Measurements from ENCODE around the gene GIMAP2.

- TF ChIP-seq EZH2phosphoT487 (IDR thresholded peaks at IDR 0.05; ENCODE audit: insufficient read depth, low read depth) (no peak), EZH2 (IDR thresholded peaks at IDR 0.05; ENCODE audit: insufficient read depth, poor library complexity, severe bottlenecking) (no peak)
Measured at GRCh38 chr7:150695654-150696053, 10.1 kb downstream of the GIMAP2 start.

Measured in GM23248 (cell line).